BE2C (cell line): ENCODE measurements around the gene SPATA6L.

Experiments
- DNase-seq: peaks from one replicate; pipeline ENCODE4 v3.0.0-alpha.2; 2020
- H3K27me3 ChIP-seq: fragments of 250-450 bp; sonication (Bioruptor Pico); 2 replicates; pipeline ENCODE4 v1.5.1; 2020; ENCODE audit warnings: mild to moderate bottlenecking
- H3K36me3 ChIP-seq: fragments of 250-450 bp; sonication (Bioruptor Pico); 2 replicates; pipeline ENCODE4 v1.5.1; 2020; ENCODE audit warnings: mild to moderate bottlenecking
- H3K4me1 ChIP-seq: fragments of 250-450 bp; sonication (Bioruptor Pico); 2 replicates; pipeline ENCODE4 v1.5.1; 2020
- H3K4me3 ChIP-seq: 2 replicates; pipeline ENCODE4 v1.5.1; 2011; ENCODE audit warnings: low read depth, low read length
- H3K9me3 ChIP-seq: fragments of 250-450 bp; sonication (Bioruptor Pico); 2 replicates; pipeline ENCODE4 v1.5.1; 2020
- CTCF ChIP-seq: IDR thresholded peaks from 2 replicates; pipeline ENCODE4 v1.5.1; 2012; ENCODE audit warnings: mild to moderate bottlenecking, low read depth, low read length

The SPATA6L gene

DNA sequence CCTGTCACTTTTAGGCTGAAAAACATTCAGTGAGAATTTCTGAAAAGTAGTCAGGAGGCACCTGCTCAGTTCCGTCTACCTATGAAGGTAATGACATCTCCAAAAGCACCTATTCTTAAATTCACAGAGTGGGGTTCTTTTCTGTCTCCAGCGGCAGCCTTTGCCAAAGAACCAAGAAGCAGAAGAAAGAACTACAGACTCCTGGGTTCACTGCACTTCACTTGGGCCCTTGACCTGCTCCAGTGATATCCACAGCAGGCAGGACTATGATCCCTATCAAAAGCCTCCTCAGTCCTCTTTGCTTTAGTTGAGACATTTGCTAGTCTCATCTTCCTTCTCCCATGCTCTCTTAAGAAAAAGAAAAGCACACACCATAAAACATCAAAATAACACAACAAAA is 23.9 kb downstream of the SPATA6L start:
- DNase-seq = no peak
- TF ChIP-seq CTCF = no peak
- H3K36me3 ChIP-seq = no peaks in the 10 kb centered on the region
- no peaks in the 10 kb centered on the region for H3K4me1 ChIP-seq
- no peaks in the 10 kb centered on the region for H3K9me3 ChIP-seq
- H3K4me3 ChIP-seq = no peak overlapping the region
- no peaks in the 10 kb centered on the region for H3K27me3 ChIP-seq

- H3K36me3 ChIP-seq = no peaks in the 10 kb centered on the region
- peak; percentile 30 for TF ChIP-seq CTCF
- H3K4me1 ChIP-seq = no peaks in the 10 kb centered on the region
- DNase-seq = no peak
- H3K9me3 ChIP-seq = no peaks in the 10 kb centered on the region
- no peak overlapping the region for H3K4me3 ChIP-seq
- H3K27me3 ChIP-seq = no peaks in the 10 kb centered on the region
Measured at GRCh38 chr9:4640027-4640426, 26.3 kb downstream of the SPATA6L start.

GRCh38 chr9:4639420-4639819 is 26.9 kb downstream of the SPATA6L start:
- H3K27me3 ChIP-seq = no peaks in the 10 kb centered on the region
- DNase-seq = no peak
- H3K9me3 ChIP-seq = no peaks in the 10 kb centered on the region
- no peak for TF ChIP-seq CTCF
- no peak overlapping the region for H3K4me3 ChIP-seq
- no peaks in the 10 kb centered on the region for H3K36me3 ChIP-seq
- no peaks in the 10 kb centered on the region for H3K4me1 ChIP-seq

- H3K9me3 ChIP-seq = no peaks in the 10 kb centered on the region
- H3K27me3 ChIP-seq = no peaks in the 10 kb centered on the region
- no peaks in the 10 kb centered on the region for H3K4me1 ChIP-seq
- no peak for TF ChIP-seq CTCF
- no peaks in the 10 kb centered on the region for H3K36me3 ChIP-seq
- DNase-seq = no peak
- no peak overlapping the region for H3K4me3 ChIP-seq
Measured at GRCh38 chr9:4638968-4639367, 27.3 kb downstream of the SPATA6L start.

DNA sequence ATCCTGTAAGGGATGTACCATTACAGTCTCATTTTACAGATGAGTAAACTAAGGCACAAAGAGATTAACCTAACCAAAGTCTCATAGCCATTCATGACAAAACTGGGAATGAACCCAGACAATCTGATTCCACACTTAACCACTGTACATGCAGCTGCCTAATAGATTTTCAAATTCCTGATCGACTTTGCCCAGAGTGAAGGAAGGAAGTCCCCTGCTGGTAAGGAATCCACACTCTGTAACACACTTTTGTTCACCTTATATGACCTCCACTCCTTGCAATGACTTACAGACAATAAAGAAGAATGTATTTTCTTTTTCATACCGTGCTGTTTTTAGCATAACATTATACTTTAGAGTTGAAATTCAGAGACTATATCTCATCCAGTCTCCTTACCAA is 35.4 kb downstream of the SPATA6L start:
- Histone ChIP-seq H3K4me3 (no peak overlapping the region), H3K4me1 (no peaks in the 10 kb centered on the region), H3K27me3 (no peaks in the 10 kb centered on the region), H3K9me3 (no peaks in the 10 kb centered on the region), H3K36me3 (no peaks in the 10 kb centered on the region)
- DNase-seq = no peak
- TF ChIP-seq CTCF = no peak

GRCh38 chr9:4622016-4622415 is 44.3 kb downstream of the SPATA6L start:
- no peaks in the 10 kb centered on the region for H3K9me3 ChIP-seq
- H3K4me1 ChIP-seq = no peaks in the 10 kb centered on the region
- no peaks in the 10 kb centered on the region for H3K36me3 ChIP-seq
- no peak for TF ChIP-seq CTCF
- no peak overlapping the region for H3K4me3 ChIP-seq
- no peaks in the 10 kb centered on the region for H3K27me3 ChIP-seq
- no peak for DNase-seq
